HCT116 (cell line): ENCODE results near the gene TMUB1. TPM values are rescaled to one million over a fixed set of nuclear protein-coding genes. Genes with fewer than 3 reads are reported as not detected.

Experiments
- ATAC-seq: fragments of 200-7000 bp; cut with Tn5 transposase; 2 replicates; pipeline ENCODE4 v1.9.1; 2020; ENCODE audit warnings: mild to moderate bottlenecking, moderate library complexity
- BruUV-seq: library from RNA; stranded (reverse); fragments of 400-500 nt; replicated peaks from 2 replicates; lab custom pipeline; 2021; lab: Mats Ljungman, UMichigan
- CTCF ChIA-PET: fragments of 300-600 bp; sonication (Branson Sonifier 250); formaldehyde crosslinking; loops from one replicate; lab custom pipeline; 2021; ENCODE audit warnings: antibody characterized with exemption; lab: Charles Lee
- POLR2A ChIA-PET: fragments of 300-600, 350-600 bp; sonication (Branson Sonifier 250); formaldehyde crosslinking; loops from one replicate; lab custom pipeline; 2021; ENCODE audit warnings: antibody characterized with exemption; lab: Charles Lee
- RAD21 ChIA-PET, 2 experiments: fragments of 300-600 bp; sonication (Branson Sonifier 250); formaldehyde crosslinking; loops; one replicate each; lab custom pipeline; 2023; ENCODE audit warnings: low total read pairs in 2 of 2; ENCODE audit not compliant: uncharacterized antibody in 2 of 2, unreplicated experiment in 2 of 2, low non-redundant PET in 1 of 2; lab: Charles Lee
- DNase-seq: peaks from one replicate; pipeline ENCODE4 v3.0.0-alpha.2; 2010; ENCODE audit warnings: low read depth, low spot score
- H2AFZ ChIP-seq: fragments of 200-600 bp; shearing (Covaris generic), sonication (generic); 2 replicates; pipeline ENCODE4 v1.6.1; 2017; ENCODE audit warnings: low read depth, mixed run types, mixed read lengths, antibody characterized with exemption, low read length; ENCODE audit not compliant: poor library complexity, severe bottlenecking
- H3K27ac ChIP-seq: 2 replicates; pipeline ENCODE4 v1.5.1; 2012; ENCODE audit warnings: low read depth, low read length
- H3K27me3 ChIP-seq: fragments of 200-600 bp; sonication (generic); 2 replicates; pipeline ENCODE4 v1.6.1; 2016; ENCODE audit warnings: mixed run types, low read length, mixed read lengths; ENCODE audit not compliant: insufficient read depth
- H3K36me3 ChIP-seq, 2 experiments: fragments of 200-500 bp in 1 of 2; fragments of 200-600 bp in 1 of 2; sonication (Bioruptor generic) in 1 of 2; sonication (generic) in 1 of 2; 2 replicates each; pipeline versions ENCODE4 v1.5.1 to v1.6.1; 2014 to 2016; ENCODE audit warnings: low read length in 2 of 2, inconsistent platforms in 1 of 2, mixed read lengths in 1 of 2, mixed run types in 1 of 2; ENCODE audit not compliant: insufficient read depth in 2 of 2, control insufficient read depth in 1 of 2
- H3K4me1 ChIP-seq, 2 experiments: fragments of 200-600 bp in 1 of 2; sonication (generic) in 1 of 2; 2 replicates each; pipeline versions ENCODE4 v1.5.1 to v1.6.1; 2012 to 2017; ENCODE audit warnings: low read length in 2 of 2, inconsistent platforms in 1 of 2, mild to moderate bottlenecking in 1 of 2, mixed read lengths in 1 of 2, mixed run types in 1 of 2, moderate library complexity in 1 of 2; ENCODE audit not compliant: insufficient read depth in 2 of 2, control insufficient read depth in 1 of 2
- H3K4me2 ChIP-seq: fragments of 200-600 bp; sonication (generic); 2 replicates; pipeline ENCODE4 v1.6.1; 2017; ENCODE audit warnings: mixed run types, low read length, mixed read lengths
- H3K4me3 ChIP-seq, 2 experiments: fragments of 200-600 bp in 1 of 2; sonication (generic) in 1 of 2; replicated peaks in 1 of 2; 2 replicates each; pipeline ENCODE4 v1.5.1; 2011 to 2016; ENCODE audit warnings: low read length in 2 of 2, control low read depth in 1 of 2, low read depth in 1 of 2, mild to moderate bottlenecking in 1 of 2, mixed read lengths in 1 of 2, mixed run types in 1 of 2
- H3K79me2 ChIP-seq: fragments of 200-600 bp; sonication (generic); 2 replicates; pipeline ENCODE4 v1.6.1; 2017; ENCODE audit warnings: mild to moderate bottlenecking, mixed run types, low read length, moderate library complexity, mixed read lengths; ENCODE audit not compliant: insufficient read depth
- H3K9ac ChIP-seq: fragments of 200-600 bp; sonication (generic); 2 replicates; pipeline ENCODE4 v1.6.1; 2016; ENCODE audit warnings: low read length, mixed read lengths
- H3K9me2 ChIP-seq: fragments of 200-600 bp; sonication (generic), shearing (Covaris generic); 2 replicates; pipeline ENCODE4 v1.6.1; 2017; ENCODE audit warnings: mixed run types, mild to moderate bottlenecking, moderate library complexity; ENCODE audit not compliant: insufficient read depth
- H3K9me3 ChIP-seq, 2 experiments: fragments of 200-500 bp in 1 of 2; fragments of 200-600 bp in 1 of 2; sonication (Bioruptor generic) in 1 of 2; sonication (generic) in 1 of 2; 2 replicates each; pipeline ENCODE4 v1.6.1; 2014 to 2017; ENCODE audit warnings: low read length in 2 of 2, mixed read lengths in 2 of 2, inconsistent platforms in 1 of 2, low read depth in 1 of 2, mild to moderate bottlenecking in 1 of 2, mixed run types in 1 of 2, moderate library complexity in 1 of 2; ENCODE audit not compliant: control insufficient read depth in 1 of 2, insufficient read depth in 1 of 2
- H4K20me1 ChIP-seq: fragments of 200-600 bp; sonication (generic), shearing (Covaris generic); 2 replicates; pipeline ENCODE4 v1.6.1; 2017; ENCODE audit warnings: mixed run types, mild to moderate bottlenecking, moderate library complexity; ENCODE audit not compliant: insufficient read depth
- CEBPB ChIP-seq: IDR thresholded peaks from 2 replicates; pipeline ENCODE4 v1.6.1; 2012; ENCODE audit warnings: low read depth
- ELF1 ChIP-seq: IDR thresholded peaks from 2 replicates; pipeline ENCODE4 v1.6.1; 2012; ENCODE audit warnings: low read depth, borderline replicate concordance
- JUND ChIP-seq: IDR thresholded peaks from 2 replicates; pipeline ENCODE4 v1.6.1; 2012
- POLR2AphosphoS5 ChIP-seq: IDR thresholded peaks from 2 replicates; pipeline ENCODE4 v1.6.1; 2011; ENCODE audit warnings: mild to moderate bottlenecking, low read depth, low read length, moderate library complexity
- RAD21 ChIP-seq: IDR thresholded peaks from 2 replicates; pipeline ENCODE4 v1.6.1; 2012; ENCODE audit warnings: low read depth, mild to moderate bottlenecking
- SRF ChIP-seq: IDR thresholded peaks from 2 replicates; pipeline ENCODE4 v1.6.1; 2012; ENCODE audit warnings: low read depth
- TCF7L2 ChIP-seq: IDR thresholded peaks from 2 replicates; pipeline ENCODE4 v1.7.0; 2011; ENCODE audit warnings: borderline replicate concordance, inconsistent platforms; ENCODE audit not compliant: insufficient read depth, insufficient read length; ENCODE audit errors: extremely low read depth
- ZFX ChIP-seq: fragments of 450-650 bp; IDR thresholded peaks from 2 replicates; pipeline ENCODE4 v1.6.1; 2017
- intact Hi-C: fragments of 100-400 bp; cut with micrococcal nuclease; formaldehyde crosslinking; loops from 2 replicates; pipeline ENCODE4 v1.10.0; 2022
- total RNA-seq: library from RNA; stranded (reverse); gene quantifications from one replicate; pipeline ENCODE4 v1.2.1, GENCODE V29; 2021; ENCODE audit not compliant: unreplicated experiment
- TF ChIP-seq, protein P1 (sequence below): IDR thresholded peaks from 2 replicates; pipeline ENCODE4 v1.6.1; 2011; ENCODE audit warnings: mild to moderate bottlenecking, low read length, moderate library complexity; ENCODE audit not compliant: insufficient replicate concordance; ENCODE audit errors: extremely low read depth
- TF ChIP-seq, protein P2 (sequence below): IDR thresholded peaks from 2 replicates; pipeline ENCODE4 v1.6.1; 2012; ENCODE audit warnings: low read depth
- TF ChIP-seq, protein P3 (sequence below), 3 experiments: fragments of 200-600 bp in 1 of 3; sonication (generic) in 1 of 3; IDR thresholded peaks in 2 of 3; conservative IDR thresholded peaks in 1 of 3; 2 replicates each; pipeline ENCODE4 v1.5.1; 2012 to 2017; ENCODE audit warnings: low read depth in 2 of 3, low read length in 2 of 3, antibody characterized with exemption in 1 of 3, borderline replicate concordance in 1 of 3, control low read depth in 1 of 3, mild to moderate bottlenecking in 1 of 3, mixed read lengths in 1 of 3, mixed run types in 1 of 3, moderate library complexity in 1 of 3; ENCODE audit not compliant: insufficient read depth in 1 of 3

Gene TMUB1
- total RNA-seq, 1 experiment from 2014 or later = 75.8 TPM

DNA sequence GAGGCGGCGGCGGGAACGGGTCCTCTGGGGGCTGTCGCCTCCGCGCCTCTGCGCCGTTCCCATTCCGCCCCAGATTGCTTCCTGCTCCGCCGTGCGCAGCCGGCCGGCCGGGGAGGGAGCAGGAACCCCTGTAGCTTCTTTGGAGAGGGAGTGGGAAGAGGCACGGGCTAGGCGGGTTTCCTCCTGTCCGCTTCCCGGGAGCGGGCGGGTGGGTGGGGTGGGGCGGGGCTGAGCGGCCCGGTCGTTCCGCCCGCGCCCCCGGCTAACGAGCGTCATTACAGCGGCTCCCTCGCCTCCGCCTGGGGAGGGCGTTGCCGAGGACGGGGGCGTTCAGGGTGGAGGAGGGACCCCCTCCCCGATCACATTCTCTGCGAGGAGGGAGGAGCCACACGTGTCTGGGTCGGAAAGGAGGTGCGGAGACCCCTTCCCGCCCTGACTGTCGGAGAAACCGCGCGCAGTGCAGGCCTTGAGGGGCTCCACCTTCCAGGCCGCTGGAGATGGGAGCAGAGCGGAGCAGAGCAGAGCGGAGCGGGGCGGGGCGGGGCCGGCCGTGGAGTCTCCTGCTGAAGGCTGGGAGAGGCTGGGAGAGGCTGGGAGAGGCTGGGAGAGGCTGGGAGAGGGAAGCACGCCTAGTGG lies 42.7 kb upstream of the TMUB1 start:
- no peaks in the 10 kb centered on the region for H3K9me2 ChIP-seq
- no peak overlapping the region for H3K27ac ChIP-seq
- no peak overlapping the region for H3K4me2 ChIP-seq
- TF ChIP-seq, protein P1, sequence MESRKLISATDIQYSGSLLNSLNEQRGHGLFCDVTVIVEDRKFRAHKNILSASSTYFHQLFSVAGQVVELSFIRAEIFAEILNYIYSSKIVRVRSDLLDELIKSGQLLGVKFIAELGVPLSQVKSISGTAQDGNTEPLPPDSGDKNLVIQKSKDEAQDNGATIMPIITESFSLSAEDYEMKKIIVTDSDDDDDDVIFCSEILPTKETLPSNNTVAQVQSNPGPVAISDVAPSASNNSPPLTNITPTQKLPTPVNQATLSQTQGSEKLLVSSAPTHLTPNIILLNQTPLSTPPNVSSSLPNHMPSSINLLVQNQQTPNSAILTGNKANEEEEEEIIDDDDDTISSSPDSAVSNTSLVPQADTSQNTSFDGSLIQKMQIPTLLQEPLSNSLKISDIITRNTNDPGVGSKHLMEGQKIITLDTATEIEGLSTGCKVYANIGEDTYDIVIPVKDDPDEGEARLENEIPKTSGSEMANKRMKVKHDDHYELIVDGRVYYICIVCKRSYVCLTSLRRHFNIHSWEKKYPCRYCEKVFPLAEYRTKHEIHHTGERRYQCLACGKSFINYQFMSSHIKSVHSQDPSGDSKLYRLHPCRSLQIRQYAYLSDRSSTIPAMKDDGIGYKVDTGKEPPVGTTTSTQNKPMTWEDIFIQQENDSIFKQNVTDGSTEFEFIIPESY = no peak
- TF ChIP-seq, protein P2, sequence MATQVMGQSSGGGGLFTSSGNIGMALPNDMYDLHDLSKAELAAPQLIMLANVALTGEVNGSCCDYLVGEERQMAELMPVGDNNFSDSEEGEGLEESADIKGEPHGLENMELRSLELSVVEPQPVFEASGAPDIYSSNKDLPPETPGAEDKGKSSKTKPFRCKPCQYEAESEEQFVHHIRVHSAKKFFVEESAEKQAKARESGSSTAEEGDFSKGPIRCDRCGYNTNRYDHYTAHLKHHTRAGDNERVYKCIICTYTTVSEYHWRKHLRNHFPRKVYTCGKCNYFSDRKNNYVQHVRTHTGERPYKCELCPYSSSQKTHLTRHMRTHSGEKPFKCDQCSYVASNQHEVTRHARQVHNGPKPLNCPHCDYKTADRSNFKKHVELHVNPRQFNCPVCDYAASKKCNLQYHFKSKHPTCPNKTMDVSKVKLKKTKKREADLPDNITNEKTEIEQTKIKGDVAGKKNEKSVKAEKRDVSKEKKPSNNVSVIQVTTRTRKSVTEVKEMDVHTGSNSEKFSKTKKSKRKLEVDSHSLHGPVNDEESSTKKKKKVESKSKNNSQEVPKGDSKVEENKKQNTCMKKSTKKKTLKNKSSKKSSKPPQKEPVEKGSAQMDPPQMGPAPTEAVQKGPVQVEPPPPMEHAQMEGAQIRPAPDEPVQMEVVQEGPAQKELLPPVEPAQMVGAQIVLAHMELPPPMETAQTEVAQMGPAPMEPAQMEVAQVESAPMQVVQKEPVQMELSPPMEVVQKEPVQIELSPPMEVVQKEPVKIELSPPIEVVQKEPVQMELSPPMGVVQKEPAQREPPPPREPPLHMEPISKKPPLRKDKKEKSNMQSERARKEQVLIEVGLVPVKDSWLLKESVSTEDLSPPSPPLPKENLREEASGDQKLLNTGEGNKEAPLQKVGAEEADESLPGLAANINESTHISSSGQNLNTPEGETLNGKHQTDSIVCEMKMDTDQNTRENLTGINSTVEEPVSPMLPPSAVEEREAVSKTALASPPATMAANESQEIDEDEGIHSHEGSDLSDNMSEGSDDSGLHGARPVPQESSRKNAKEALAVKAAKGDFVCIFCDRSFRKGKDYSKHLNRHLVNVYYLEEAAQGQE = no peak
- TF ChIP-seq ELF1 (no peak), SRF (no peak), JUND (no peak), ZFX (no peak), RAD21 (no peak), CEBPB (no peak), TCF7L2 (no peak), POLR2AphosphoS5 (no peak)
- TF ChIP-seq, protein P3, sequence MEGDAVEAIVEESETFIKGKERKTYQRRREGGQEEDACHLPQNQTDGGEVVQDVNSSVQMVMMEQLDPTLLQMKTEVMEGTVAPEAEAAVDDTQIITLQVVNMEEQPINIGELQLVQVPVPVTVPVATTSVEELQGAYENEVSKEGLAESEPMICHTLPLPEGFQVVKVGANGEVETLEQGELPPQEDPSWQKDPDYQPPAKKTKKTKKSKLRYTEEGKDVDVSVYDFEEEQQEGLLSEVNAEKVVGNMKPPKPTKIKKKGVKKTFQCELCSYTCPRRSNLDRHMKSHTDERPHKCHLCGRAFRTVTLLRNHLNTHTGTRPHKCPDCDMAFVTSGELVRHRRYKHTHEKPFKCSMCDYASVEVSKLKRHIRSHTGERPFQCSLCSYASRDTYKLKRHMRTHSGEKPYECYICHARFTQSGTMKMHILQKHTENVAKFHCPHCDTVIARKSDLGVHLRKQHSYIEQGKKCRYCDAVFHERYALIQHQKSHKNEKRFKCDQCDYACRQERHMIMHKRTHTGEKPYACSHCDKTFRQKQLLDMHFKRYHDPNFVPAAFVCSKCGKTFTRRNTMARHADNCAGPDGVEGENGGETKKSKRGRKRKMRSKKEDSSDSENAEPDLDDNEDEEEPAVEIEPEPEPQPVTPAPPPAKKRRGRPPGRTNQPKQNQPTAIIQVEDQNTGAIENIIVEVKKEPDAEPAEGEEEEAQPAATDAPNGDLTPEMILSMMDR (IDR thresholded peaks at IDR 0.05 in 2 of 3, conservative IDR thresholded peaks at IDR 0.05 in 1 of 3; ENCODE audit: borderline replicate concordance in 1 of 3, insufficient read depth in 1 of 3, low read depth in 2 of 3, low read length in 2 of 3) = no peak
- peaks cover 6% of the 10 kb centered on the region; the same call in 1 of the 2 replicates for H3K79me2 ChIP-seq
- H3K4me3 ChIP-seq = no peak overlapping the region
- no peak overlapping the region for H2AFZ ChIP-seq
- H4K20me1 ChIP-seq = no peaks in the 10 kb centered on the region
- H3K9ac ChIP-seq = no peak overlapping the region
- BruUV-seq = no TSS peak
- ChIA-PET CTCF (no interaction called here), RAD21 (no interaction called here), POLR2A (no interaction called here)
- DNase-seq = no peak
- intact Hi-C loops = loop anchor here (10.0 kb wide), 1 partner anchor 119 kb away; the partner anchor contains the start of gene SMARCD3
- H3K27me3 ChIP-seq = no peaks in the 10 kb centered on the region
- no peak for ATAC-seq
- H3K36me3 ChIP-seq = peaks cover 18 to 22% of the 10 kb centered on the region in 2 experiments; a peak in 3 of 4 replicates
- peaks cover 0 to 8% of the 10 kb centered on the region in 2 experiments; a peak in 1 of 4 replicates for H3K4me1 ChIP-seq
- no peaks in the 10 kb centered on the region for H3K9me3 ChIP-seq
